HuH-7.5 (cell line): ENCODE data around the gene B2M.
"Not testable (repeated sequence)": the region's sequence is repeated elsewhere in the genome, so short reads cannot be mapped to it uniquely, and the experiment has no call there.

Experiments
- DNase-seq: peaks from one replicate; pipeline ENCODE4 v3.0.0; 2011; ENCODE audit warnings: low spot score

Gene B2M

GRCh38 chr15:44726136-44726535 lies 14.8 kb downstream of the B2M start:
- DNase-seq, result no peak

GRCh38 chr15:44726568-44727484 lies 15.5 kb downstream of the B2M start:
- DNase-seq, result no peak

DNA sequence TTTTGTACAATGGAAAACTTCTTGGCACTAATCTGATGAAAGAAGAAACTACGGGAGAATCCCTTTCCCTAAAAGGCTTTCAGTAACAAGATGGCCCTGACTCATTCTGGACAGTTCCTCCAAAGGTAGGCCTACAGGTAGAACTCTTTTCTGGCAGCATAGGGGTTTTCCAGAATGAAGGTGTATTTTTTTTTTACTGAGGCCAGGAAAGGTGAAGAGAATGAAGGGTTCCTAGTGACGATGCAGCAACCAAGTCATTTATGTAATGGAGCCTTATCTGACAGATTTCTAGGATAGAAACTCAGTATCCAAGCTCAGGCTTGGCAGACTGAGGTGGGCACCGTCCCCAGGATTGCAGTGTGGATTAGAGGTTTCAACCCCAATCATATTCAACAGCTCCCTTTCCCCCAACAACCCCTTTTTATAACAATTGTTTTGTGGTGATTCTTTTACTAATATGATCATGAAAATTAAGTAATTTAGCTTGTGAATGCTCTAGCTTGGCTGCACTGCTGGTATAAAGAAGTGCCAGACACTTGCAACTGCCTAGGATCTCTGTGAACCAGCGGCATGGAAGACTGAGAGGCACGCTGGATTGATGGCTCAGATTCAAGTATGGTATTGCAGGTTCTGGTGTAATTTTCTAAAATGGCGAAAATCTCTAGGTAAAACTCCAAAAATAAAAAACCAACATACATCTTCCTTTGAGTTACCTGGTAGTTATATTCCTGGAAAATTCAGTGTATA lies 16.3 kb downstream of the B2M start:
- no peak for DNase-seq

GRCh38 chr15:44728232-44728575 lies 16.9 kb downstream of the B2M start:
- not testable (repeated sequence) for DNase-seq

- DNase-seq, result peak; percentile 49
These were observed 17.5 kb downstream of the B2M start for GRCh38 chr15:44728576-44729407.

- DNase-seq, result no peak
These were observed 18.3 kb downstream of the B2M start for GRCh38 chr15:44729408-44730127.

GRCh38 chr15:44734839-44735481 lies 23.6 kb downstream of the B2M start:
- no peak for DNase-seq

DNA sequence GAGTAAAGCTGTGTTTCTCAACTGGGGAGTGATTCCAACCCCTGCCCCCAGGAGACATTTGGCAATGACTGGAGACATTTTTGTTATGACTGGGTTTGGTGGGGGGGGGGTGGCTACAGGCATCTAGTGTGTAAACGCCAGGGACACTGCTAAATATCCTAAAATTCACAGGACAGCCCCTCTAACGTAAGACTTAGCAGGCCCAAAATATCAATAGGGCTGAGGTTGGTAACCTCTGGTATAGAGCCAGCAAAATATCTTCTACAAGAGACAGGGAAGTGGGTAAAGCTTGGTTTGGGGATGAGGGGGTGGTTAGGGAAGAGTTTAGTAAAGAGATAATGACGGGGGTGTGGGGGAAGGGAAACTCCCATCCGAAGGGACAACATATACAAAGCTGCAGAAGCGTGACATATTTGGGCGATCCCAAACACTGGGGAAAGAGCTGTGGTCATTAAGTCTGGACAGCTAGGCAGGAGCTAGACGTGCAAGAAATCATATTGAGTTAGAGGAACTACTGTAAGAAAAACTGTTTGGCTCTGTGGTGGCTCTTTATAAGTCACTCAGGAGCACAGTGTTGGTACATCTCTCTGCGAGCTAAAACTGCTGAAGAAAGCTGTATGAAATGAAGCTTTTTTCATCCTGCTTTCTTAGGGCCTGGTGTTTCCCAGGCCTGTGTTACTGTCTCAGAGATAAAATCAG lies 24.3 kb downstream of the B2M start:
- DNase-seq, result no peak

DNA sequence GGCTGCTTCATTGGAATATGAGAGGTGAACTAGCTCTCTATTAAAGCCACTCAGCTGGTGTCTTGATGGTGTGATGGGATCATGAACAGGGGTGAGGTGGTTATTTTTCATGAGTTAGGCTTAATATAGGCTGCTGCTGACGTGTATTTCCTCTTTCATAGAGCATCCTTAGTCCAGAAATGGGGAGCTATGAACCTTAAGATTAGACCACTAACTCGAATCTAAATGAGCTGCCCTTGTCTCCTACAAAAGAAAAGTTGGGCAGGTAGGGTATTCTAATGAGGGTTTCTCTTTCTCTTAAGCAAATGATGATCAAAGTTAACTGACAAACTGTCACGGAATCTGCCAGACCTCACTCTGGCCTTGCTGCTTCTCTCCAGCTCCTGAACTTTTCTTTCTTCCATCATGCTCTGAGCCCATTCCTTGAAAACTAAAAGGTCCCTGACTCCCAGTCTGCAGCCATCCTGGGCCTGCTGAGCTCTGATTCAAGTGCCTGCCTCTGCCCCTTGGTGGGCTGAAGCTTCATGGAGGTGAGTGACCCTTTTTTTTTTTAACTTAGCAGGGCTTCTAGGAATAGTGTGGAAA lies 25.0 kb downstream of the B2M start, which contains the start of gene TRIM69:
TRIM69 (plus strand) TSS at position 348 of the 585 bp plus-strand sequence; CDS start at position 525, 177 bp downstream.
- DNase-seq, result no peak

DNA sequence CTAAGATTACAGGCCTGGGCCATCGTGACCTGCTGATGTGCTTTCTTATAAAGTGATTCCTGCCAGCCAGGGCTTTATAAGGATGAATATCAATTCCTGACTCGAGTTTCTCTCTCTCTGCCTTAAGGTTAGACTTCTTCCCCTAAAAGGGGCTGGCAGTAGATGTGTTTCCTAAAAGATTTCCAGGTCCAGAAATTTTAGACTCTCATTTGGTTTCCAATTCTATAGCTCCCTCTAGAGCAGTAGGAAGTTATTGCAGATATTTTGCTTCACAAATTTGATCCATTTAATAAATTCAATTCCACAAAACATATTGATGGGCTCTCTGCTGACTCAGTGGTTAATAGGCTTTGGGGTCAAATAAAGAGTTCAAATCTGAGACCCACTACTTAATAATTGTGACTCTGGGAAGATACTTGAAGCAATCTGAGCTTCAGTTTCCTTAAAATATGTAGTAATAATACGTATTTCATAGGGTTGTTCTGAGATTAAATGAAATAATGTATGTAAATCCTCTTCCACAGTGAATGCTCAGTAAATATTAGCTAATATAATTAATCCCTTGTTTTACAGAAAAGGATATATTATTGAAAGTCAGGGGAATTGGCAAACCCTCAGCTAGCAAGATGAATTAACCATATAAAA lies 27.1 kb downstream of the B2M start:
- peak; percentile 12 for DNase-seq

DNA sequence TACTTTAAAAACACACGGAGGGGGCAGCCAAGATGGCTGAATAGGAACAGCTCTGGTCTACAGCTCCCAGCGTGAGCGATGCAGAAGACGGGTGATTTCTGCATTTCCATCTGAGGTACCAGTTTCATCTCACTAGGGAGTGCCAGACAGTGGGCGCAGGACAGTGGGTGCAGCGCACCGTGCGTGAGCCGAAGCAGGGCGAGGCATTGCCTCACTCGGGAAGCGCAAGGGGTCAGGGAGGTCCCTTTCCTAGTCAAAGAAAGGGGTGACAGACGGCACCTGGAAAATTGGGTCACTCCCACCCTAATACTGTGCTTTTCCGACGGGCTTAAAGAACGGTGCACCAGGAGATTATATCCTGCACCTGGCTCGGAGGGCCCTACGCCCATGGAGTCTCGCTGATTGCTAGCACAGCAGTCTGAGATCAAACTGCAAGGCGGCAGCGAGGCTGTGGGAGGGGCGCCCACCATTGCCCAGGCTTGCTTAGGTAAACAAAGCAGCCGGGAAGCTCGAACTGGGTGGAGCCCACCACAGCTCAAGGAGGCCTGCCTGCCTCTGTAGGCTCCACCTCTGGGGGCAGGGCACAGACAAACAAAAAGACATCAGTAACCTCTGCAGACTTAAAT lies 28.0 kb downstream of the B2M start:
- not testable (repeated sequence) for DNase-seq

GRCh38 chr15:44743454-44743853 lies 32.1 kb downstream of the B2M start:
- DNase-seq, result not testable (repeated sequence)

- DNase-seq, result no peak
These were observed 42.0 kb downstream of the B2M start for GRCh38 chr15:44753345-44753744.

GRCh38 chr15:44763187-44763586 lies 51.9 kb downstream of the B2M start:
- DNase-seq, result no peak

- no peak for DNase-seq
These were observed 52.5 kb downstream of the B2M start for GRCh38 chr15:44763848-44764247.

GRCh38 chr15:44765036-44765435 lies 53.7 kb downstream of the B2M start:
- no peak for DNase-seq
